Activated CD4-positive, alpha-beta T cell treated with anti-CD3 and anti-CD28 coated beads, Interleukin-2, Interleukin-6, amounts not matched to agents 100 ng/mL and 50 ng/mL, durations not matched to agents 16 hours and 8 hours (primary cell): Measurements from ENCODE around the gene HPS4.

Experiments
- DNase-seq: peaks from one replicate; pipeline ENCODE4 v3.0.0-alpha.2; 2020

Gene HPS4

GRCh38 chr22:26494506-26494905 lies 10.9 kb upstream of the HPS4 start:
- DNase-seq = no peak

GRCh38 chr22:26492220-26492619 lies 8.6 kb upstream of the HPS4 start:
- no peak for DNase-seq

- no peak for DNase-seq
These were observed 6.0 kb upstream of the HPS4 start for GRCh38 chr22:26489447-26490036.

GRCh38 chr22:26487996-26488395 lies 4.4 kb upstream of the HPS4 start:
- DNase-seq = no peak

- DNase-seq = no peak
These were observed 2.8 kb upstream of the HPS4 start for GRCh38 chr22:26486394-26486793.

GRCh38 chr22:26485806-26486390 lies 2.3 kb upstream of the HPS4 start:
- DNase-seq = no peak

- no peak for DNase-seq
These were observed 1.4 kb upstream of the HPS4 start for GRCh38 chr22:26485013-26485412.

GRCh38 chr22:26484360-26484706 lies 750 bp upstream of the HPS4 start:
- peak; percentile 33 for DNase-seq

- no peak for DNase-seq
These were observed 542 bp downstream of the HPS4 start for GRCh38 chr22:26483043-26483438.

GRCh38 chr22:26482161-26482560 lies 1.4 kb downstream of the HPS4 start:
- DNase-seq = peak; percentile 27

- DNase-seq = peak; percentile 56
These were observed 1.9 kb downstream of the HPS4 start for GRCh38 chr22:26481694-26482093.

GRCh38 chr22:26481112-26481693 lies 2.4 kb downstream of the HPS4 start:
- DNase-seq = no peak

- no peak for DNase-seq
These were observed 3.0 kb downstream of the HPS4 start for GRCh38 chr22:26480611-26480932.

GRCh38 chr22:26479792-26480610 lies 3.6 kb downstream of the HPS4 start:
- DNase-seq = peak; percentile 25

- DNase-seq = no peak
These were observed 4.4 kb downstream of the HPS4 start for GRCh38 chr22:26479043-26479791.

GRCh38 chr22:26477341-26477731 lies 6.2 kb downstream of the HPS4 start:
- peak; percentile 17 for DNase-seq

- DNase-seq = peak; percentile 64
These were observed 6.8 kb downstream of the HPS4 start for GRCh38 chr22:26476705-26477340.

- DNase-seq = no peak
These were observed 8.9 kb downstream of the HPS4 start for GRCh38 chr22:26474682-26475081.

- DNase-seq = no peak
These were observed 12.1 kb downstream of the HPS4 start for GRCh38 chr22:26471522-26471921.

- DNase-seq = no peak
These were observed 12.8 kb downstream of the HPS4 start for GRCh38 chr22:26470807-26471206.

- no peak for DNase-seq
These were observed 17.4 kb downstream of the HPS4 start for GRCh38 chr22:26466196-26466595.

GRCh38 chr22:26464312-26464711 lies 19.3 kb downstream of the HPS4 start:
- DNase-seq = no peak

- DNase-seq = no peak
These were observed 19.9 kb downstream of the HPS4 start for GRCh38 chr22:26463688-26464087.
